ENCODE data around the gene OR7D4. TPM values are rescaled to one million over a fixed set of nuclear protein-coding genes. Genes with fewer than 3 reads are reported as not detected.

Gene OR7D4
- total RNA-seq, 1 donor from 2014 or later: not detected

- Mint-ChIP-seq H3K9me3 (peaks cover 16% of the 10 kb centered on the region), H3K4me1 (no peaks in the 10 kb centered on the region), H3K36me3 (ENCODE audit: low read depth) (peaks cover 11% of the 10 kb centered on the region), H3K27ac (ENCODE audit: unreplicated experiment) (no peak overlapping the region), H3K27me3 (ENCODE audit: low read depth) (peaks cover 8% of the 10 kb centered on the region), H3K4me3 (no peak overlapping the region)
- no peak for DNase-seq (ENCODE audit: low read depth, low spot score)
- no peak for TF ChIP-seq CTCF (conservative IDR thresholded peaks at IDR 0.05)
Measured at GRCh38 chr19:9187191-9187590, 32.2 kb downstream of the OR7D4 start.

GRCh38 chr19:9183000-9183399 lies 36.4 kb downstream of the OR7D4 start:
- H3K27me3 Mint-ChIP-seq (ENCODE audit: low read depth): peaks cover 5% of the 10 kb centered on the region
- no peak overlapping the region for H3K4me3 Mint-ChIP-seq
- peaks cover 12% of the 10 kb centered on the region for H3K9me3 Mint-ChIP-seq
- DNase-seq (ENCODE audit: low read depth, low spot score): no peak
- H3K27ac Mint-ChIP-seq (ENCODE audit: unreplicated experiment): no peak overlapping the region
- peaks cover 14% of the 10 kb centered on the region for H3K36me3 Mint-ChIP-seq (ENCODE audit: low read depth)
- no peaks in the 10 kb centered on the region for H3K4me1 Mint-ChIP-seq
- no peak for TF ChIP-seq CTCF (conservative IDR thresholded peaks at IDR 0.05)

- Mint-ChIP-seq H3K4me3 (no peak within 1 kb of the TSS), H3K27ac (ENCODE audit: unreplicated experiment) (no peak within 1 kb of the TSS), H3K36me3 (ENCODE audit: low read depth) (peaks cover 23% of the 10 kb centered on the region), H3K4me1 (no peaks in the 10 kb centered on the region), H3K9me3 (peaks cover 8% of the 10 kb centered on the region), H3K27me3 (ENCODE audit: low read depth) (peaks cover 10% of the 10 kb centered on the region)
- TF ChIP-seq CTCF (conservative IDR thresholded peaks at IDR 0.05): no peak
- no peak for DNase-seq (ENCODE audit: low read depth, low spot score)
Measured at GRCh38 chr19:9178901-9179300, 40.5 kb downstream of the OR7D4 start, which contains the start of gene OR7D2. Gene OR7D2 (plus strand): TSS chr19:9178979. CDS start chr19:9185782, 6,803 bp downstream.

- H3K27me3 Mint-ChIP-seq (ENCODE audit: low read depth): peaks cover 10% of the 10 kb centered on the region
- no peaks in the 10 kb centered on the region for H3K4me1 Mint-ChIP-seq
- H3K4me3 Mint-ChIP-seq: no peak overlapping the region
- peaks cover 8% of the 10 kb centered on the region for H3K9me3 Mint-ChIP-seq
- H3K36me3 Mint-ChIP-seq (ENCODE audit: low read depth): peaks cover 24% of the 10 kb centered on the region
- DNase-seq (ENCODE audit: low read depth, low spot score): no peak
- H3K27ac Mint-ChIP-seq (ENCODE audit: unreplicated experiment): no peak overlapping the region
- no peak for TF ChIP-seq CTCF (conservative IDR thresholded peaks at IDR 0.05)
Measured at GRCh38 chr19:9175326-9175725, 44.1 kb downstream of the OR7D4 start.

GRCh38 chr19:9171393-9171991 lies 47.9 kb downstream of the OR7D4 start:
- peaks cover 4% of the 10 kb centered on the region for H3K9me3 Mint-ChIP-seq
- peaks cover 19% of the 10 kb centered on the region for H3K36me3 Mint-ChIP-seq (ENCODE audit: low read depth)
- no peak for TF ChIP-seq CTCF (conservative IDR thresholded peaks at IDR 0.05)
- no peaks in the 10 kb centered on the region for H3K4me1 Mint-ChIP-seq
- no peaks in the 10 kb centered on the region for H3K27me3 Mint-ChIP-seq (ENCODE audit: low read depth)
- no peak overlapping the region for H3K27ac Mint-ChIP-seq (ENCODE audit: unreplicated experiment)
- no peak for DNase-seq (ENCODE audit: low read depth, low spot score)
- H3K4me3 Mint-ChIP-seq: no peak overlapping the region

All from neural crest cell (in vitro differentiated cells).